Fibroblast of the conjunctiva (primary cell): ENCODE results near the gene IL1RAPL1.

Source experiments
- DNase-seq: peaks from one replicate; pipeline ENCODE4 v3.0.0-alpha.2; 2010; ENCODE audit warnings: low read depth

IL1RAPL1 gene

GRCh38 chrX:28979877-28980276, 392.6 kb downstream of the IL1RAPL1 start:
- no peak for DNase-seq

GRCh38 chrX:28981952-28982351, 394.7 kb downstream of the IL1RAPL1 start:
- no peak for DNase-seq

- DNase-seq = no peak
Measured at GRCh38 chrX:28988246-28988645, 401.0 kb downstream of the IL1RAPL1 start.

GRCh38 chrX:28997706-28998463, 410.6 kb downstream of the IL1RAPL1 start:
- no peak for DNase-seq

GRCh38 chrX:28998609-28999135, 411.4 kb downstream of the IL1RAPL1 start:
- no peak for DNase-seq

- DNase-seq = no peak
Measured at GRCh38 chrX:29012867-29013266, 425.6 kb downstream of the IL1RAPL1 start.

- DNase-seq = no peak
Measured at GRCh38 chrX:29023207-29023606, 436.0 kb downstream of the IL1RAPL1 start.

GRCh38 chrX:29024871-29025270, 437.6 kb downstream of the IL1RAPL1 start:
- no peak for DNase-seq

GRCh38 chrX:29039501-29039900, 452.3 kb downstream of the IL1RAPL1 start:
- DNase-seq = no peak

GRCh38 chrX:29040160-29040559, 452.9 kb downstream of the IL1RAPL1 start:
- DNase-seq = no peak

- DNase-seq = no peak
Measured at GRCh38 chrX:29042341-29042740, 455.1 kb downstream of the IL1RAPL1 start.

GRCh38 chrX:29043746-29044145, 456.5 kb downstream of the IL1RAPL1 start:
- DNase-seq = no peak

- no peak for DNase-seq
Measured at GRCh38 chrX:29044423-29045184, 457.4 kb downstream of the IL1RAPL1 start.

- no peak for DNase-seq
Measured at GRCh38 chrX:29065477-29065876, 478.2 kb downstream of the IL1RAPL1 start.

GRCh38 chrX:29066516-29066915, 479.3 kb downstream of the IL1RAPL1 start:
- no peak for DNase-seq

GRCh38 chrX:29067351-29067750, 480.1 kb downstream of the IL1RAPL1 start:
- no peak for DNase-seq

- DNase-seq = peak; percentile 13
Measured at GRCh38 chrX:29071525-29072320, 484.5 kb downstream of the IL1RAPL1 start.

- DNase-seq = no peak
Measured at GRCh38 chrX:29082558-29082957, 495.3 kb downstream of the IL1RAPL1 start.

GRCh38 chrX:29083823-29084222, 496.6 kb downstream of the IL1RAPL1 start:
- no peak for DNase-seq

GRCh38 chrX:29090811-29091210, 503.6 kb downstream of the IL1RAPL1 start:
- DNase-seq = peak; percentile 26

GRCh38 chrX:29107231-29107630, 520.0 kb downstream of the IL1RAPL1 start:
- DNase-seq = no peak

GRCh38 chrX:29110041-29110440, 522.8 kb downstream of the IL1RAPL1 start:
- no peak for DNase-seq
